NCI-H2227 treated with DMSO at 0.1 percent for 48 hours (cell line): ENCODE data around the gene SYNRG.

Source experiments
- DNase-seq: peaks from one replicate; lab custom pipeline; 2025; lab: John Stamatoyannopoulos, UW

The SYNRG gene

GRCh38 chr17:37605813-37606505 lies 3.3 kb downstream of the SYNRG start:
- DNase-seq: no peak

DNA sequence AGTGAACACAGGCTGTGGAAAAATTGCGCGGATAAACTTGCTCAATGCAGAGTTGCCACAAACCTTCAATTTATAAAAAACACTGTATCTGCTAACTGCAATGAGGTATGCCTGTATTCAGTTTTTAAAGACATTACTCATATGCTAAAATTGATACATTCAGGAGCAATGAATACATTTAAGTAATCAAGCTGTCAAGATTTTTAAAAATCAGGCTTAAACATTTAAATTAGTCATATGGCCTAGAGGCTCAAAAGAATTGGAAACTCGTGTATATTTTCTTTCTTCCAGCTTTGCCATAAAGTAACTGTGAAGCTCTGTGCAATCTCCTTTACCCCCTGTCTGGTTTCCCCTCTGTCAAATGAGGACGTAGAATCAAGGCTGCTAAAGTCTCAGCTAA lies 4.1 kb downstream of the SYNRG start:
- no peak for DNase-seq

- no peak for DNase-seq
These were observed 4.7 kb downstream of the SYNRG start for GRCh38 chr17:37604556-37604955.

DNA sequence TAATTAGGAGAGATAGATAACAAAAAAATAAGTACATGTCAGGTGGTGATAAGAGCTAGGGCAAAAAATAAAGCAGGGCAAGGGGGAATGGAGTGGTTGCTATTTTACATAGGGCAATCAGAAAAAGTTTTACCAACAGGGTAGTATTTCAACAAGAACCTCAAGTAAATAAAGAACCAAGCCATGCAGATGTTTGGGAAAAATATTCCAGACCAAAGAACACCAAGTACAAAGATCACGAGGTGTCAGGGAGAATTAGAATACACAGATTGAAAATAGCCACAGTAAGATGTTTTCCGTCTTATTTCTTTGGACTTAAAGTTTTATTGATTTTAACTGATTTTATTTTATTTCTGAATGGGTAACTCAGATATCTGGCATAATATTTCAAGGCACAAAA lies 11.1 kb downstream of the SYNRG start:
- no peak for DNase-seq

DNA sequence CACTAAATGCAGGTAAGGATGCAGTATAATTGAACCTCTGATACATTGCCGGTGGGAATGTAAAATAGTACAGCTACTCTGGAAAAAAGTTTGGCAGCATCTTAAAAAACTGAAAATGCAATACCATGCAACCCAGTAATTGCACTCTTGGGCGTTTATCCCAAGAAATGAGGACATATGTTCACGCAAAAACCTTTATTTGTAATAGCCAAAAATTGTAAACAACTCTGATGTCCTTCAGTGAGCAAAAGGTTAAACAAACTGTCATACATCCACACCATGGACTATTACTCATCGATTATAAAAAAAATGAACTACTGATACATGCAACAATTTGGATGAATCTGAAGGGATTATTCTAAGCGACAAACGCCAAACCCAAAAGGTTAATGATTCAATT lies 16.9 kb downstream of the SYNRG start:
- DNase-seq: no peak

- no peak for DNase-seq
These were observed 24.2 kb downstream of the SYNRG start for GRCh38 chr17:37585066-37585465.

- DNase-seq: no peak
These were observed 32.9 kb downstream of the SYNRG start for GRCh38 chr17:37576281-37576680.

DNA sequence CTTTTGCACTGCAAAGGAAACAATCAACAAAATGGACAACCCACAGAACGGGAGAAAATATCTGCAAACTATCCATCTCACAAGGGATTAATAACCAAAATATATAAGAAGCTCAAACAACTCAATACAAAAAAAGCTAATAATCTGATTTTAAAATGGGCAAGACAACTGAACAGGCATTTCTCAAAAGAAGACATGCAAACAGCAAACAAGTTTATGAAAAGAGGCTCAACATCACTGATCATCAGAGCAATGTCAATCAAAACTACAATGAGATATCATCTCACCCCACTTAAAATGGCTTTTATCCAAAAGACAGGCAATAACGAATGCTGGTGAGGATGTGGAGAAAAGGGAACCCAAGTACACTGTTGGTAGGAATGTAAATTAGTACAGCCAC lies 34.8 kb downstream of the SYNRG start:
- no peak for DNase-seq

GRCh38 chr17:37571674-37572073 lies 37.5 kb downstream of the SYNRG start:
- DNase-seq: no peak

DNA sequence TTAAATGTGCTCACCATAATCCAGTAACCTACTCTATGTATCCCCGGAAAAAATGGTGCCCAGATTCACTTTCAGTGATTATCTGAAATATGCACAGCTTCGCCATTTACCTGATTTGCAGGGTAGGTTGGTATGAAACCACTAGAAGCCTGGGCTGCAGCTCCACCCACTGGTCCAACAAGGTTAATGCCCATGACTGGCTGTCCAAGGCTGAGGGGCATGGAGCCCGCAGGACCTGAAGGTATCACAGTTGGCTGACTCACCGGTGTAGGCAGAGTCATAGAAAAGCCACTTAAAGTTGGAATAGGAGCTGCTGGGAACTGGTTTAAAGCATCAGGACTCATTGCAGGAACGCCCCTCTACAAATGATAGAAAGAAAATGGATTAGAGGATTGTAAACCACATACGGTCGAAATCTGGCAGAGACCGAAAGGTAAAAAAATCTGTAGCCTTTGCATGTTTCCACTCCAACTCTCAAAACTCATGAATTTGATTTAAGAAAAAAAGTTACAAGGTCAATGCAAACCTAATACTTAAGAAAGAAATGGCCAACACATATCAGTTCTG lies 38.6 kb downstream of the SYNRG start:
- peak; percentile 35 for DNase-seq

- no peak for DNase-seq
These were observed 40.7 kb downstream of the SYNRG start for GRCh38 chr17:37568350-37569053.

- no peak for DNase-seq
These were observed 41.7 kb downstream of the SYNRG start for GRCh38 chr17:37567538-37567937.

DNA sequence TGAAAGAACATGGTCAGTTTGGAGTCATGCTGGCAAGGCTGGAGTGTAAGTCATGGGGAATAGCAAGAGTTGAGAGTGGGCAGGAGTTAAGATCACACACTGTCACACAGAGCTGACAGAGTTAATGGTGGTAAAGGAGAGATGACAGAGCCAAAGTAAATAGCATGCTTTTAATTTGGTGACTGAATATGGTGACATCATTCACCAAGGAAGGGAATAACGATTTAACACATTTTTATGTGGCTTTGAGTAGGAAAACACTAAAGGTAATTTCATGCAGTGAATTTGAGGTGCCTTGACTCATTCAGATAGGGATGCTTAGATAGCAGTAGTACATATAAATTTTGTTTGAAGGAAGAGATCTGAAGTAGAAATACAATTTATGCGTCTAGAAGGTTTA lies 42.1 kb downstream of the SYNRG start:
- no peak for DNase-seq

GRCh38 chr17:37564252-37564651 lies 45.0 kb downstream of the SYNRG start:
- DNase-seq: no peak

GRCh38 chr17:37562016-37562745 lies 47.0 kb downstream of the SYNRG start:
- no peak for DNase-seq

GRCh38 chr17:37558299-37558698 lies 50.9 kb downstream of the SYNRG start:
- DNase-seq: no peak

GRCh38 chr17:37557482-37557881 lies 51.7 kb downstream of the SYNRG start:
- no peak for DNase-seq

DNA sequence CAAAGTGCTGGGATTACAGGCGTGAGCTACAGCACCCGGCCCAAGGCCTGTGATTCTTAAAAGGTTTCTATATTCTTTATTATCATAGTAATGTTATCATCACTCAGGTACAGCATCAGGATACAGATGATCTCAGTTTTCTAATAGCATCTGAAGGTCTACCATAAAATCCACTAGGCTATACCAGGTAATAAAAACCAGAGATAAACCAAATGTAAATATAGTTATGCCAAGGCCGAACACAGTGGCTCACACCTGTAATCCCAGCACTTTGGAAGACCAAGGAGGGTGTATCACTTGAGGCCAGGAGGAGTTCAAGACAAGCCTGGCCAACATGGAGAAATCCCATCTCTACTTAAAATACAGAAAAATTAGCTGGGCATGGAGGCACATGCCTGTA lies 53.8 kb downstream of the SYNRG start:
- no peak for DNase-seq

GRCh38 chr17:37553401-37553966 lies 55.7 kb downstream of the SYNRG start:
- DNase-seq: no peak

GRCh38 chr17:37551788-37552187 lies 57.4 kb downstream of the SYNRG start:
- no peak for DNase-seq

DNA sequence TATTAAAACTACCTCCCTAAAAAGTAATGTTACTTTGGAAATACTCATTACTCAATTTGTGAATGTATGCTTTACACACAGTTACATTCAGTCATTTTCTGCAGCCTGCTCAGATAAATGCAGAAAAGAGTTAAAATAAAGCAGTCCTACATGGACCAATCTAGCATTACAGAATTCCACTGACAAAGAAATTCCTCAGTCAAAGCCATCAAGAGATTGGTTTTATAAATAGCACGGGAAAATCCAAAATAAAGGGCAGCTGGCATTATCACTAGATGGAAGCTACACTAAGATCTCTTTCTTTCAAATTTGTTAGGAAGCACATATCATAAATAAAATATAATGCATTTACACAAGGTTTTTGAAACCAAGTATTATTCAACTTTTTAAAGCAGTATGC lies 61.2 kb downstream of the SYNRG start:
- no peak for DNase-seq

- DNase-seq: no peak
These were observed 62.9 kb downstream of the SYNRG start for GRCh38 chr17:37546302-37546701.

- no peak for DNase-seq
These were observed 63.7 kb downstream of the SYNRG start for GRCh38 chr17:37545486-37545885.
